LNCAP (cell line): ENCODE measurements around the gene GCNT3.

Experiments
- TF ChIP-seq, protein P1 (sequence below): fragments of 450-650 bp; IDR thresholded peaks from 2 replicates; pipeline ENCODE4 v1.5.1; 2017; ENCODE audit warnings: mild to moderate bottlenecking

The GCNT3 gene

DNA sequence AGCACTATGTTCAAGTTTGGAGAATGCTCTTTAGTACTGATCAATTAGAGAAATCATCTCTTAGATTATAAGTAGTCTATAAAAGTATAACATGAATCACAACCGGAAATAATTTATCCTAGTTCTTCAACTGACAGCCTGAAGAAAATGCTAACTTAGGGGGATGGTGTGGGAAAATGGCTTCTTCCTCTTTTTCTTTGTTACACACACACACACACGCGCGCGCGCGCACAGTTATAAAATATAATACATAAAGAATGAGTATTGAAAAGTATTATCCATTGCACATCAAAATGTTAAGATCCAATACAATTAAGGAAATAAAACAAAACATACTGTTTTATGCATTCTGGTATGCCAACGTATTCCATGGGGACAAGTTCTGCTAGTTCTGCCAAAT lies 57.0 kb downstream of the GCNT3 start:
- TF ChIP-seq, protein P1, sequence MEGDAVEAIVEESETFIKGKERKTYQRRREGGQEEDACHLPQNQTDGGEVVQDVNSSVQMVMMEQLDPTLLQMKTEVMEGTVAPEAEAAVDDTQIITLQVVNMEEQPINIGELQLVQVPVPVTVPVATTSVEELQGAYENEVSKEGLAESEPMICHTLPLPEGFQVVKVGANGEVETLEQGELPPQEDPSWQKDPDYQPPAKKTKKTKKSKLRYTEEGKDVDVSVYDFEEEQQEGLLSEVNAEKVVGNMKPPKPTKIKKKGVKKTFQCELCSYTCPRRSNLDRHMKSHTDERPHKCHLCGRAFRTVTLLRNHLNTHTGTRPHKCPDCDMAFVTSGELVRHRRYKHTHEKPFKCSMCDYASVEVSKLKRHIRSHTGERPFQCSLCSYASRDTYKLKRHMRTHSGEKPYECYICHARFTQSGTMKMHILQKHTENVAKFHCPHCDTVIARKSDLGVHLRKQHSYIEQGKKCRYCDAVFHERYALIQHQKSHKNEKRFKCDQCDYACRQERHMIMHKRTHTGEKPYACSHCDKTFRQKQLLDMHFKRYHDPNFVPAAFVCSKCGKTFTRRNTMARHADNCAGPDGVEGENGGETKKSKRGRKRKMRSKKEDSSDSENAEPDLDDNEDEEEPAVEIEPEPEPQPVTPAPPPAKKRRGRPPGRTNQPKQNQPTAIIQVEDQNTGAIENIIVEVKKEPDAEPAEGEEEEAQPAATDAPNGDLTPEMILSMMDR, result no peak
